Measurements from ENCODE around the gene PTPRD.

PTPRD gene

GRCh38 chr9:8651070-8651845 lies 1961.5 kb downstream of the PTPRD start:
- no peak for DNase-seq

DNA sequence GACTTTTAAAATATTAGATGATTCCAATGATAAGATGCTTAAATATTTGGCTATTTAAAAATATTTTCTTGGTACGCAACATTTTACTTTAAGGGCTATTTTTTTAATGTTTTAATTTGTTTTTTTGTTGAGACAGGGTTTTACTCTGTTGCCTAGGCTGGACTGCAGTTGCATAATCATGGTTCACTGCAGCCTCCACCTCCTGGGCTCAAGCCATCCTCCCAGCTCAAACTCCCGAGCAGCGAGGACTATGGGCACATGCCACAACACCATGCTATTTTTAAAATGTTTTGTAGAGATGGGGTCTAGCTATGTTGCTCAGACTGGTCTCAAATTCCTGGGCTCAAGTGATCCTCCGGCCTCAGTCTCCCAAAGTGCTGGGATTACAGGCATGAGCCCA lies 1963.0 kb downstream of the PTPRD start:
- DNase-seq = no peak

DNA sequence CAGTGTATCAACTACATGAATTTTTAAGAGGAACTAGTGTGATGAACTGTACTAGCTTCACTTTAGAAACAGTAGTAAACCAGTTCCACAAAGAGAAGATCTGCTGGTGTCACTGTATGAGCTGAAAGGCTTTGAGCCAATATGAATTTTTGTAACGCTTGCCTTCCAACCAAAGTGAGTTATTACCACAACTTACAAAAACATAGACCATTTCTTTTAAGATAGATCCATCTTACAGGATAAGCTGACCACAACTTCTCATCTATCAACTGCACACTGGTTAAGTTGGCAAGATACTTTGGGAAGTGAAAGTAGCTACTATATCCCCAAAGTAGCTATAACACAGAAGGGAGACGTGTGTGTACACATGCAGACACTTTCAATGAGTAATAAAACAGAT lies 1963.6 kb downstream of the PTPRD start:
- DNase-seq = no peak

DNA sequence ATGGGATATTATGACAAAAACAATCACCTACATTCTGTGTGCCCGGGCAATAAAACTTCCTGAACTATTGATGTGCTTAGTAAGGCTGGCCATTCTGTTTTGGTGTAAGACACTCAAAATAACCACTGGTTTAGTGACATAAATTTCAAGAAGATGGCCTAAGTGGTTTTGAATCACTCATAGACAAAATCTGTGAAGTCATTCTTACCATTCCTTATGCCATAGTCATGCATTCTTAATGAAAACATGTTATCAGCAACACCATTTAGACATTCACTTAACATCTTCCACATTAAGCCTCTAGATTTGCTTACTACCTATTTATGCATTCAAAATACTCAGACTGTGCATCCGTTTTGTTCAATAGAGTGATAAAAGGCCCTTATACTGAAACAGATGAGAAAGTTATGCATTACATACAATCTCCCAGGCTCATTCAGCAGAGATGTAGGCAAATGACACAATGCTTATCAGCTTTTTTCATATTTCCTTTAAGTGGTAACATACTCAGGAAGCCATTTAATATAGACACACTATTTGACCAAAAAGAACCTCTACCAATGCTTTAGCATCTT lies 1964.4 kb downstream of the PTPRD start:
- DNase-seq = no peak

DNA sequence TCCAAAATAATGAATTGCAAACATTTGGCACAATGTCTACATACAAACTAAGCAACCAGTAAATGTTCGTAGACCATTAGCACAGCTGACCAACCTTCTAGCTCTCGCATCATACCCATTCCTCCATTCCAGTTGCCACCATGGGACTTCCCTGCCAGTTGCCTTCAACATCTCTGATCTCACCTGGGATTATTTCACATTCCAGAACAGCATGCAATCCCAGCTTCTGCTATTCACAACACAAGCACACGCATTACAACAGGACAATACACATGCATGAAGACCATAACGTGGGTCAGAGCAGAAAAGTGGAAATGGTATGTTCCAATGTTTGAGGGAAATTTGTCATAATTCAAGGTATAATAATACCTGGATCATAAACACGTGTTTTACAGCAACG lies 1965.0 kb downstream of the PTPRD start:
- DNase-seq = no peak

- DNase-seq = no peak
Observed at GRCh38 chr9:8644571-8644970, 1968.2 kb downstream of the PTPRD start.

GRCh38 chr9:8643896-8644295 lies 1968.9 kb downstream of the PTPRD start:
- DNase-seq = no peak

DNA sequence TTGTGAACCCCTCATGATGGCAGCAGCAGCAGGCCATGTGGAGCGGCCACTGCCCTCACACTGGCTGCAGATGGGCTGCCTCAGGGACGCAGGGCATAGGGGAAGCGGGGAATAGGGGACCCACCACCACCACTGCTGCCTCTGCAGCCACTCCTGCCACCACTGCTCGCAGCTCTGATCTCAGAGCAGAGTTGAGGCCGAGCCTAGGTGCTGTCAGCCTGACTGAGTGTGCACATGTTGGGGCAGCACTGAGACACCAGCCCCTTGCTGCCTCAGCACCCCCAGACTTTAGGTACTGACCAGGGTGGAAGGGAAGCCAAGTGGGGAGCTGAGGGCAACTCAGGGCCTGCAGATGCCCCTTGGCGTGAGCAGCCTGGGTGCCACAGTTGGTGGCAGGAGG lies 1969.3 kb downstream of the PTPRD start:
- DNase-seq = no peak

GRCh38 chr9:8640761-8641160 lies 1972.0 kb downstream of the PTPRD start:
- DNase-seq = no peak

DNA sequence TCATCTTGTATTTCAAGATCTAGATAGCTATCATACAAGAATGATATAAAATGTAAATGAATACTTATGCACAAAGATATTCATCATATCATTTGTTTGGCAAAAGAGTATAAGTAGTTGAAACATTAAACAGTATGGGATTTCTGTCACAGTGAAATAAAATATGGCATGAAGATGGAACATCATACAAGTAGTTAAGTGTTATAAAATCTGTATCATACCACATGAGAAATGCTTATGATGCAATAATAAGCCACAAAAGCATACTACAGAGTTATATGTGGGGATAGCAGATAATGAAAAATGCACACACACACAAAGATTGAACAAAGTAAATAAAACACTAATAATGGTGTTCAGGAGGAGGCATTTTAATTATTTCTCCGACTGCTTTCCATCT lies 1975.2 kb downstream of the PTPRD start:
- no peak for DNase-seq

- no peak for DNase-seq
Observed at GRCh38 chr9:8633784-8634183, 1979.0 kb downstream of the PTPRD start.

- no peak for DNase-seq
Observed at GRCh38 chr9:8632493-8632892, 1980.3 kb downstream of the PTPRD start.

- DNase-seq = no peak
Observed at GRCh38 chr9:8628791-8629190, 1984.0 kb downstream of the PTPRD start.

DNA sequence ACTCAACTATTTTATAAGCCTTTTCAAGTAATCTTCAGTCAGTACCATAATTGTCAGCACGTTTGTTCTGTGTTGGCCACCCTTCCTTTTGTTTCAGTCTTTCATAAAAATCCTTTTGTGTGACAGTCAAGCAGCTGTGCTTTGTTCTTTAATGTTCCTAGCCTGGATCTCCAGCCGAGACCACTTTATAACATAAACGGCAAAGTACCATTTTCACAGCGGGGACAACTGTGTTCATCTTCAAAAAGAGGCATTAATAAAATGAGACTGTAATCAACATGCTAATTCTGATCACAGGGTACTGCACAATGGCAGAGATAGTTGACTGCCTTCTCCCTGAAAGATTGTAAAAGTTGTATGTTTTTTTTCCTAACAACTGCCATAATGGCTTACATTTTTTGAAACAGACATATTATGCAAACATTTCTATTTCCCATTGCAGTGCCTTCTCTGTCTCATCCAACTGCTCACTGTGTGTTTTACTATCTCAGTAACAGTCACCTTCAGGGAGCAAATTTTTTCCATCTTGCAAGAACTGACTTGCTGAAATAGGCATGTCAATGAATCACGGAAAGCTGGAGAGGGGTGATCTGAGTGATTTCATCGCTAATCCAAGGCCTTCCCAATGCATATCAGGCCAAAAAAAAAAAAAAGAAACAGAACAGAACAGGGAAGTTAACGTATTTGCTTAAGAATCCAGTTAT lies 1984.7 kb downstream of the PTPRD start:
- DNase-seq = no peak

DNA sequence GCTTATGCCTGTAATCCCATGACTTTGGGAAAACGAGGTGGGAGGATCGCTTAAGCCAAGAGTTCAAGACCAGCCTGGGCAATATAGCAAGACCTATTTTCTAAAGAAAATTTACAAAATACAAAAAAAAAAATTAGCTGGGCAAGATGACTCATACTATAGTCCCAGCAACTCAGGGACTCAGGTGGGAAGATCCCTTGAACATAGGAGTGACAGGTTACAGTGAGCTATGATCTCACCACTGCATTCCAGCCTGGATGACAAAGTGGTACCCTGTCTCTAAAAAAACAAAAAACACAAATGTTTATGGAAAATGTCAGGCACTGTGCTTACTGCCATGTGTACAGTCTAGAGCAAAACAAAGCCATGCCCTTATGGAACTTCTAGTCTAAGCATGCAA lies 1989.9 kb downstream of the PTPRD start:
- no peak for DNase-seq

DNA sequence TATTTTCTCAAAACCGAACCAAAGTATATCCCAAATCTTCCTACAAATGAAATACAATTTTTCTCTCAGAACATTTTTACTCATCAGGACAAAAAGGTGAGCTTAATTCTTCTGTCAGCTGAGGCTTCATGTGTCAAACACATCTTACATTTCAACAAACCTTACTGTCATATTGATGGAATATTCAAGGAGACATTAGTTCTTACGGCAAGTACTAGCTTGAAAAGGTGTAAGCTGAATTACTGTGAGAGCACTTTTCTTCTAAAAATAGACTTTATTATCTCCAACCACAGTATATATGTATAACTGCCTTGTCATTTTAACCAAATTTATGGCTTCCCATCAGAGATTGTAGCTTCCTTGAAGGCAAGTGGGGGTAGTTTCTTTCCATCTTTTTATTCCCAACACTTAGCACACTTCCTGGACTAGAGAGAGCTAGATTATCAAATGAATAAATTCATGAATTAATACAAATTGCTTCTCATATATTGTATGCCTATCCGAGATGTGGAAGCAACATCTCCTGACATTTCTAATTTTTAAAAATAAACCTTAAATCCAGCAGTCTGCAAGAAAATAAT lies 1990.5 kb downstream of the PTPRD start:
- no peak for DNase-seq

- no peak for DNase-seq
Observed at GRCh38 chr9:8621416-8621815, 1991.4 kb downstream of the PTPRD start.

DNA sequence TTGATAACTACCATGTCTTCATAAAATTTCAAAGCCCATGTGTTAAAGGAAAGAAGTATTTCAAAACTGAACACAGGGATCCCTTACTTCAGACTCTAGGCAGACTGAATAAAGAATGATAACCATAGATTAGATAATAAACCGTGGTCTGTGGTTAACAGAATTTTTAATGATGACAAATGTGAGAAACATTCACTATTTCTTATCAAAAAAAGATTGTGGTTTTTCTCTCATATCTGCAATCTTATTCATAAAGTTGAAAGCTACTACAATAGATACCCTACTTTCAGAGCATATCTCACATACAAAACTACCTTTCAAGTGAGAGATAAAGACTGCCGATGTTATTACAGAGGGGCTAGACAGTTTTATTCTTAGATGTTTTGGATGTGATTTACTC lies 1996.4 kb downstream of the PTPRD start:
- no peak for DNase-seq

- no peak for DNase-seq
Observed at GRCh38 chr9:8614926-8615440, 1997.8 kb downstream of the PTPRD start.

- DNase-seq = no peak
Observed at GRCh38 chr9:8613346-8613825, 1999.4 kb downstream of the PTPRD start.

DNA sequence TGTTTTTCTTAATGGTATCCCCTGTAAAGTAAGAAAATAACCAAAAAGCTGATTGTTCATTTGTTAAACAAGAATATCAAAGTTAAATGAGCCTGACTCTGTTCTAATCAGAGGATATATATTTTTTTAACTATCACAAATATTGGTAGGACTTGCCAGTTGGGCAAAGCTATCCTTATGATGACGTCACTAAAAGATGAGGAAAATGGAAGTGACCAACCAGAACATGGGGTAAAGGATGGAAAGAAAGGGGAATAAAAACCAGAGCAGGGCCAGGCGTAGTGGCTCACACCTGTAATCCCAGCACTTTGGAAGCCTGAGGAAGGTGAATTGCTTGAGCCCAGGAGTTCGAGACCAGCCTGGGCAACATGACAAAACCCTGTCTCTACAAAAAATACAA lies 2001.6 kb downstream of the PTPRD start:
- no peak for DNase-seq

DNA sequence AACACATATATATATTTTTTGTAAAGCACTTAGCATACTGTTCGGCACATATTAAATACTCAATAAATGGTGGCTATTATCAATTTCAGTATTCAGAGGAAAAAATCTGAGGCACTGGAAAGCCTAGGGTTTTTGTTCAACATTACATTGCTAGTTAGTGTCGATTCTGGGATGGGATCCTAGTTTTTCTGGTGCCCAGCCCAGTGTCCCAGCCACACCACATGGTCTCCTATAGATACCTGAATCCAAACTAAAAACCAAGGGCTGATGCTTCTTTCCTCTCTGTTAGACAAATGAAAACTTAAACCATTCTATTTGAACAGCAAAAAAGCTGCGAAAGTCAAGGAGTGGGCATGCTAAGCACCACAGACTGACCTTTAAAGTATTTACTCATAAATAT lies 2002.5 kb downstream of the PTPRD start:
- DNase-seq = no peak

GRCh38 chr9:8605096-8605495 lies 2007.7 kb downstream of the PTPRD start:
- no peak for DNase-seq

Data from activated gamma-delta T cell (primary cell).